RWPE2 (cell line): ENCODE data around the gene GLYATL1.
A peak's percentile ranks its signal among the peaks of the same experiment; 100 is the strongest.

Experiments
- ATAC-seq: fragments of 200-7000 bp; cut with Tn5 transposase; 3 replicates; pipeline ENCODE4 v1.9.1; 2021; ENCODE audit warnings: low read depth
- DNase-seq: peaks from one replicate; pipeline ENCODE4 v3.0.0-alpha.2; 2020; ENCODE audit warnings: low spot score
- H3K27ac ChIP-seq: fragments of 450-650 bp; 2 replicates; pipeline ENCODE4 v1.5.1; 2017; ENCODE audit warnings: mild to moderate bottlenecking; ENCODE audit not compliant: poor library complexity, severe bottlenecking
- H3K27me3 ChIP-seq: fragments of 250-450 bp; sonication (Bioruptor Pico); 2 replicates; pipeline ENCODE4 v1.5.1; 2021; ENCODE audit warnings: mild to moderate bottlenecking, moderate library complexity; ENCODE audit not compliant: insufficient read depth, poor library complexity, severe bottlenecking
- H3K36me3 ChIP-seq: fragments of 250-450 bp; sonication (Bioruptor Pico); 2 replicates; pipeline ENCODE4 v1.5.1; 2020; ENCODE audit warnings: low read depth, mild to moderate bottlenecking, moderate library complexity
- H3K4me1 ChIP-seq: fragments of 250-450 bp; sonication (Bioruptor Pico); 2 replicates; pipeline ENCODE4 v1.5.1; 2021; ENCODE audit warnings: mild to moderate bottlenecking, moderate library complexity; ENCODE audit not compliant: insufficient read depth, poor library complexity, severe bottlenecking
- H3K4me3 ChIP-seq: fragments of 250-450 bp; sonication (Bioruptor Pico); 2 replicates; pipeline ENCODE4 v1.5.1; 2021; ENCODE audit warnings: mild to moderate bottlenecking, moderate library complexity; ENCODE audit not compliant: severe bottlenecking
- H3K9me3 ChIP-seq: fragments of 250-450 bp; sonication (Bioruptor Pico); 2 replicates; pipeline ENCODE4 v1.5.1; 2021; ENCODE audit warnings: mild to moderate bottlenecking, moderate library complexity; ENCODE audit not compliant: severe bottlenecking
- CTCF ChIP-seq: fragments of 450-650 bp; IDR thresholded peaks from one replicate; pipeline ENCODE4 v1.5.1; 2017; ENCODE audit warnings: mild to moderate bottlenecking, moderate library complexity; ENCODE audit not compliant: poor library complexity, severe bottlenecking

Gene GLYATL1

GRCh38 chr11:58958500-58958899 lies 19.2 kb downstream of the GLYATL1 start:
- no peak for DNase-seq
- Histone ChIP-seq H3K27ac (no peak overlapping the region), H3K4me1 (no peaks in the 10 kb centered on the region), H3K27me3 (peaks cover 3% of the 10 kb centered on the region), H3K36me3 (no peaks in the 10 kb centered on the region), H3K4me3 (no peak overlapping the region), H3K9me3 (no peaks in the 10 kb centered on the region)
- no peak for TF ChIP-seq CTCF
- ATAC-seq = no peak

- Histone ChIP-seq H3K9me3 (no peaks in the 10 kb centered on the region), H3K4me1 (no peaks in the 10 kb centered on the region), H3K36me3 (no peaks in the 10 kb centered on the region), H3K27me3 (peaks cover 18% of the 10 kb centered on the region), H3K27ac (no peak overlapping the region), H3K4me3 (no peak overlapping the region)
- DNase-seq = no peak
- TF ChIP-seq CTCF = no peak
- ATAC-seq = peak; percentile 35; the same call in 1 of the 3 replicates
Measured at GRCh38 chr11:58963551-58964104, 24.3 kb downstream of the GLYATL1 start.

GRCh38 chr11:58965246-58965985 lies 26.1 kb downstream of the GLYATL1 start:
- DNase-seq = no peak
- ATAC-seq = no peak
- no peaks in the 10 kb centered on the region for H3K36me3 ChIP-seq
- TF ChIP-seq CTCF = no peak
- H3K27me3 ChIP-seq = peaks cover 28% of the 10 kb centered on the region
- no peak overlapping the region for H3K27ac ChIP-seq
- no peaks in the 10 kb centered on the region for H3K9me3 ChIP-seq
- no peaks in the 10 kb centered on the region for H3K4me1 ChIP-seq
- no peak overlapping the region for H3K4me3 ChIP-seq

GRCh38 chr11:58968251-58968711 lies 29.0 kb downstream of the GLYATL1 start:
- Histone ChIP-seq H3K4me1 (no peaks in the 10 kb centered on the region), H3K4me3 (no peak overlapping the region), H3K27me3 (peaks cover 28% of the 10 kb centered on the region), H3K9me3 (no peaks in the 10 kb centered on the region), H3K36me3 (no peaks in the 10 kb centered on the region), H3K27ac (no peak overlapping the region)
- peak; percentile 50; the same call in 2 of the 3 replicates for ATAC-seq
- TF ChIP-seq CTCF = no peak
- no peak for DNase-seq

- DNase-seq = no peak
- no peak for TF ChIP-seq CTCF
- no peak for ATAC-seq
Measured at GRCh38 chr11:58977470-58977869, 38.2 kb downstream of the GLYATL1 start.

More at GRCh38 chr11:58977470-58977869, 38.2 kb downstream of the GLYATL1 start:
- H3K4me1 ChIP-seq = no peaks in the 10 kb centered on the region
- no peak overlapping the region for H3K27ac ChIP-seq
- no peaks in the 10 kb centered on the region for H3K27me3 ChIP-seq
- no peaks in the 10 kb centered on the region for H3K36me3 ChIP-seq
- H3K4me3 ChIP-seq = no peak overlapping the region
- H3K9me3 ChIP-seq = no peaks in the 10 kb centered on the region
